ENCODE data around the gene SLC44A5.

The SLC44A5 gene

DNA sequence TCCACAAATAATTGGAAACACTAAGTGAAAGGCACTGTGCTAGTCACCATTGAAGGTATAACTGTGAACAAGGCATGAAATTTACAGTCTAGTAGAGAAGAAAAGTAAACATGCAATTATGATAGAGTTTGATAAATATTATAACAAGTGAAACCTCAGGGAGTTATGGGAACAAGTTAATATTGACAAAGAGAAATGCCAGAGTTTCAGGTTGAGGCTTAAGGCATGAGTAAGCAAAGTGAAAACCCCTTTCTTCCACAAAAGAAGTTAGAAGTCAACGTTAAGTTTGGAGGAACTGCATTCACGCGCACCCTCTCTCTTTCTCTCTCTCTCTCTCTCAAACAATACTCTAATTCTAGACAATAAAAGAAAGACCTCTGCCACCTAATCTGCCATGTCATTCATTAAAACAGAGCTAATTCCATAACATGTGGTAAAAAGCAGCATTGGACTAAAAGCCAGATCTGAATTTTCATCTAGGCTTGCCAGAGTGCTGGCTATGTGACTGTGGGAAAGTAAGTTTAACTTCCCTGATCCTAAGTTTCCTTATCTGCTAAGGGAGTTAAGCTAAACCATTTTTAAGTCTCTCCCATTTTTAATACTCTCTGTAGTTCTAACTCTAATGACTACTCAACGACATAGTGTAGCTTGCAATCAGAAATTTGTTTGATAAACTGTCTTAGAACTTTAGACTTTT is 22.0 kb downstream of the SLC44A5 start:
- peak; percentile 11 for DNase-seq

- DNase-seq = no peak
Observed at GRCh38 chr1:75587692-75588091, 23.2 kb downstream of the SLC44A5 start.

DNA sequence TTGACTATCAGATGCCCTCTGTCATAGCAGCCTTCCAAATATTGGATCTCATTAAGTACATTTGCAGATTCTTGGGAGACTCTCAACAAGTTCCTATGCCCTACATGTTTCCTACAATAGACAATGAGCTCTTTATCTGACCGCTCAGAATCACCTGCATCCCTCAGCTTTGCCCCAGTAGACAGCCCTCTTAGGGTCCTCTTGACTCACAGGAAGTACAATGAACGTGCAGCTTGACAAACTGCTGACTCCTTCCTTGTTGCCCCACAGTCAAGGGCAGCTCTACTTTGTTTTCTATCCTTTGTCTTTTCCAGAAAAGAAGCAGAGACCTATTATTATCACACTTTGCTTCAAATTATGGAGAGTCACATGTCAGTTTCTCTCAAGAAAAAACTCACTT is 27.6 kb downstream of the SLC44A5 start:
- DNase-seq = no peak

- no peak for DNase-seq
Observed at GRCh38 chr1:75582725-75583261, 28.1 kb downstream of the SLC44A5 start.

DNA sequence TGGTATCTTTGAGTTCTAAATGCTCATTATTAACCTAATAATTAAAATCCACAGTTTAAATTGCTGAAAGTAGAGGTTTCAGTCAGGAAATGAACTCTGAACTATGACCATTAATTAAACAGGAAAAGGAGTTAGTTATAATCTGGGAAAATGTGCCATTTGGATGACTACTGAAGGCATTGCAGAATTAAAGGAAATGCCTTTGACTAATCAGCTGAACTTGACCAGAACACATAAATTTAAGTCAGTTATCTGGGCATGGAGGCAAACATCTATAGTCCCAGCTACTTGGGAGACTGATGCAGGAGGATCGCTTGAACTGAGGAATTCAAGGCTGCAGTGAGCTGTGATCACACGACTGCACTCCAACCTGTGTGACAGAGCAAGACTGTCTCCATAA is 31.9 kb downstream of the SLC44A5 start:
- no peak for DNase-seq

GRCh38 chr1:75575837-75576236 is 35.1 kb downstream of the SLC44A5 start:
- no peak for DNase-seq

GRCh38 chr1:75567191-75567590 is 43.7 kb downstream of the SLC44A5 start:
- DNase-seq = no peak

DNA sequence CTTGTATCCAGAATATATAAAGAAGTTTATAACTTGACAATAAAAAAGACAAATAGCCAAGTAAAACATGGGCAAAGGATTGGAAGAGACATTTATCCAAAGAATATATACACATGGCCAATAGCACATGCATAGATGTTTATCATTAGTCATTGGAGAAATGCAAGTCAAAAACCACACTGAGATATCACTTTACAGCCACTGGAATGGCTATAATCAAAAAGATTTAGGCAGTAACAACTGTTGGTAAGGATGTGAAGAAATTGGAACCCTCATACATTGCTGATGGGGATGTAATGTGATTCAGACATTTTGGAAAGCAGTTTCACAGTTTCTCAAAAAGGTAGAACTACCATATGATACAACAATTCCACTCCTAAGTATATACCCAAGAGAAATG is 51.1 kb downstream of the SLC44A5 start:
- peak; percentile 28 for DNase-seq

DNA sequence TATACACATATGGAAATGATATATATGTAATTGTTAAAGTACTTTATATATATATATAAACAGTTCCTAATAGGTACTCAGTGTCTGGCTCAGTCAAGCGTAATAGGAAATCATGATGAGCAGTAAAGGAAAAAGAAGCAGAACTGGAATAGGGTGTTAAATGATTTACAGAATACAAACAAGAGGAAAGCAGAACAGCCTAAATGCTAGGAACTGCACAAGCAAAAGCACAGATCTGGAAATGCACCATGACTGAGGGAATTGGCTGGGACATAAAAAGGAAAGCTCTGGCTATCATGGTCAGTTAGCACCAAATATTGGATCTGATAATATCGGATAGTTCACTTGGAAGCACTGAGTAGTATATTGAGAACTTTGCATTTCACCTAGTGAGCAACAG is 51.8 kb downstream of the SLC44A5 start:
- DNase-seq = peak; percentile 89

GRCh38 chr1:75554870-75555269 is 56.0 kb downstream of the SLC44A5 start:
- DNase-seq = no peak

DNA sequence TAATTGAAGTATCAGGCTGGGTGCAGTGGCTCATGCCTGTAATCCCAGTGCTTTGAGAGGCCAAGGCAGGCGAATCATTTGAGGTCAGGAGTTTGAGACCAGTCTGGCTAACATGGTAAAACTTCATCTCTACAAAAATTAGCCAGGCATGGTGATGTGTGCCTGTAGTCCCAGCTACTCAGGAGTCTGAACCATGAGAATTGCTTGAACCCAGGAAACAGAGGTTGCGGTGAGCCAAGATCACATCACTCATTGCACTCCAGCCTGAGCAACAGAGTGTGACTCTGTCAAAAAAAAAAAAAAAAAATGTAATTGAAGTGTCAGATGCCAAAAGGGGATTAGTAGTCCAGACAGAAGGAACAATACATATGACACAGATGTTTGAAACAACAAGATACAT is 56.7 kb downstream of the SLC44A5 start:
- no peak for DNase-seq

DNA sequence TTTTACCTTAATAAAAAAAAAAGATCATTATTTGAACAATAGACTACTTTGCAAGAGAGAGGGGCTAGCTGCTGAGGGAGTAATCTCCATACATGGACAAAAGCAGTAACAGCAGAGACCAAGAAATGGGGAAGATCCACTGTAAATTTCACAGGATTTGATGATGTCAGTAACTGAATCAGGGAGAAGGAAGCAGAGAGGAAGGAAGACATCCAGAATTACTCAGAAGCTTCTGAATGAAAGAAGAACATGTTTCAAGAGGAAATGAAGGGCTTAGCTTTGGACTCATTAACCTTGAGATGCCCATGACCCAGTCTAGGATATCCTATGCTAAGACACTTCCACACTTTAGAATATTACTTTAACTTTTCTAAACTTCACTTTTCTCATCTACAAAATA is 60.4 kb downstream of the SLC44A5 start:
- DNase-seq = no peak

DNA sequence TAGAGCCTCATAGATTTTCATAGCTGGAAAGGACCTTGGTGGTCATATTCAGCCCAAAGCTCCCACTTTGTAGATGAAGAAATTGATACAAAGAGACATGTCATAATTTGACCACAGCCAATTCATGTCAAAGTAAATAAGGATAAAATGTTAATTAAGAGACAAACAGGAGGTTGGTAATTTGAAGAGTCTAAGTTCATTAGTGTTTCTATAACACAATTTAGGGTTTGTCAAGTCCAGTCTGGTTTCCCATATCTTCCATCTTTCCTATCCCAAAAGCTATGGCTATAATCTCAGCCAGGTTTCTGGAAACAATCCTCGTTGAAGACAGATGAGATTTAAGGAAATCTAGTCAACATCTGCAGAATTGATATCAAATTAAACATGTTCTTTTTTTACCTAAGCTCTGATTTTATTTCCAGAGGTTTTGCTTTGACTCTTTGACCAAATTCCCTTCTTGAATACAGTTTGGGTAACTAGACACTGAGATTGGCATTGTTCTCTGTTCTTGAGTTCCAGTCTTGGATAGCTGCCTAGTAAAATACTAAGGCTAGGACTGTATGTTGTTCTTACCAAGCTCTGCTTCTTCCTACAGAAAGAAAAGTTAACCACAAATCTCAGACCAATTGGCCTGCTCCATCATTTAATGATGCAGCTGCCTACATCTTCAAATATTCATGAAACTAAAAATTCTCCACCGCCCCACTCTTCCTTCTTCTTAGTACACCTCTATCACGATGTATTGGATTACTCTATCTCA is 62.0 kb downstream of the SLC44A5 start:
- no peak for DNase-seq

DNA sequence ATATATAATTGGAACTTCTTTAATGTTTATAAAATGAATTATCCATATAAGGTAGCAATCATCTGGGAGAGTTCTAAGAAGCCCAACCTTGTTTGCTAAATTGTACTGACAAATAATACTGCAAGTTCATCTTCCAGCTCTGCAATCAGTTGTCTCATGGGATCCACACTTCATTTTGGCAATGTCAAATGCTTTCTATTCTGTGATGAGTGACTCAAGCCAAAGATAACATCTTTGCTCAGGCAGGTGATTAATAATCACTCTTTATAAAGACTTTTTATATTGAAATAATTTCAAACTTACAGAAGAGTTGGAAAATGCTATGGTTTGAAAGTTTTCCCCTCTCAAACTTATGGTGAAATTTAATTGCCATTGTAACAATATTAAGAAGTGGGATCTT is 67.2 kb downstream of the SLC44A5 start:
- no peak for DNase-seq

DNA sequence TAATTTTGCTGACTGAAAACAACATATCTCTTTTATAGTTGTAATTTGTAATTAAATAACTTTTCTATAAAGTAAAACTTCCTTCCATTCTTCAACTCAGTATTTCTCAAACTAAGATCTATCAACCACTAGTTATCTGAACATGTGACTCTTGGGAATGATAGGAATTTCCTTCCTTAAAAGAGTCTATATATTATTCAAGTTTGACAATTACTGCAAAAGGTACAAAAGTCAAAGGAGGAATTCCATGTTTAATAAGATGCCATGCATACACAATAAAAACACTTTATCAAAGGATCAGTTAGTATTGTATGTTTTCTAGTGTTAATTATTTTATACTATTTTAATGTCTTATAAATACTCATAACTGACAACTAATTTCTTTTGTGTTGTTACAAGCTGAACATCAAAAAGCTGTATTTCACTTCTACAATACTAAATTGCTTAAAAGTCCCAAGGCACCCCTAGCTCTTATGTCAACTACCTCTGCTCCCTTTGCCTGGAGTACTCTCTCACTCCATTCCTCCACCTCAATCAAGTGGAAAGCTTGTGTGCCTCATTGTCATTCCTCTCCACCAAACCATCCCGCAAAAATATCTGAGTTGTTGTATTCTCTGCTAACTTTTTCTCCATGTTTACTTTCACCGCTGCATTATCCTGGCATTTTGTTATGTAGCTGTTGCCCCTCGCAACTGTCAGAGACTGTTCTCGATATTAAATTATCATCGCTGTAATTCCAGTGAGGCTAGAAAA is 67.9 kb downstream of the SLC44A5 start:
- no peak for DNase-seq

GRCh38 chr1:75539230-75540116 is 71.4 kb downstream of the SLC44A5 start:
- no peak for DNase-seq

GRCh38 chr1:75533085-75533484 is 77.8 kb downstream of the SLC44A5 start:
- no peak for DNase-seq

GRCh38 chr1:75531570-75531969 is 79.3 kb downstream of the SLC44A5 start:
- DNase-seq = no peak

GRCh38 chr1:75529488-75529887 is 81.4 kb downstream of the SLC44A5 start:
- no peak for DNase-seq

DNA sequence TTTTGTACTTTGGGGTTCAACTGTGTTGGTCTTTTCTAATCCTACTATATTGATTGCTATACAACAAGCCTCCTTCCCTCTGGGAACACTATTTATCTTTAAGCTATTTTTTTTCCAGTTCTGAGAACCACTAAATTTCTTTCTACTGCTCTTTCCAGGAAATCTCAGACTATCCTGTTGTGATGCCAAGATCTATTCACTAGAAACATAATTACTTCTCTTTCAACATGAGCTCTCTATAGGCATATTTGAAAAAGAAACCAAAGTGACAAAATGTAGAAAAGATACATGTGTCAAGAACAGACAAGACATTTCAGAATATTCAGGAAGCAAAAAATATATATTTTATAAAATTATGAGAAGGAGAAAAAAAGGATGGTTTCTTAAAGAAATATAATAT is 82.9 kb downstream of the SLC44A5 start:
- DNase-seq = no peak

DNA sequence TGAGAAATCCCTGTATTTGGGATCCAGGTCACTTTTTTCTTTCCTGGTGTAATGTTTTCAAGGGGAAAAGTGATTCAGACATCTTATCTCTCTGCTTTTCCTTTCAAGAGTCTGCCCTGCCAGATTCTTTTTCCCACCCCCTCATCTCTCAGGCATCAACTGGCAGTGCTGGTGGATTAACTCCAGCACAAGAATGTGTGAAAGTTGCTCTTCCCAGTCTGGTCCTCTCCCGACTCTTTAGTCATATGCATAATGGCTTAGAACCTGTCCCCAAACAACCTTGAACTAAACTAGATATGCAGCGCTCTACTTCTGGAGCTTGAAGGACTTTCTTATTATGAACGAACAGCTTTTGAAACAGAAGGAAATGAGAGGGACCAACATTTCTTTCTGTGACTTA is 88.5 kb downstream of the SLC44A5 start:
- DNase-seq = peak; percentile 10

GRCh38 chr1:75521658-75522057 is 89.3 kb downstream of the SLC44A5 start:
- DNase-seq = no peak
